ENCODE results near the gene PRR33. TPM values are rescaled to one million over a fixed set of nuclear protein-coding genes. Genes with fewer than 3 reads are reported as not detected.

The PRR33 gene
- total RNA-seq, 5 donors from 2014 or later (not counting 1 experiment from before 2014, with no cell fraction given): 0.10 to 0.12 TPM; not detected in 3

DNA sequence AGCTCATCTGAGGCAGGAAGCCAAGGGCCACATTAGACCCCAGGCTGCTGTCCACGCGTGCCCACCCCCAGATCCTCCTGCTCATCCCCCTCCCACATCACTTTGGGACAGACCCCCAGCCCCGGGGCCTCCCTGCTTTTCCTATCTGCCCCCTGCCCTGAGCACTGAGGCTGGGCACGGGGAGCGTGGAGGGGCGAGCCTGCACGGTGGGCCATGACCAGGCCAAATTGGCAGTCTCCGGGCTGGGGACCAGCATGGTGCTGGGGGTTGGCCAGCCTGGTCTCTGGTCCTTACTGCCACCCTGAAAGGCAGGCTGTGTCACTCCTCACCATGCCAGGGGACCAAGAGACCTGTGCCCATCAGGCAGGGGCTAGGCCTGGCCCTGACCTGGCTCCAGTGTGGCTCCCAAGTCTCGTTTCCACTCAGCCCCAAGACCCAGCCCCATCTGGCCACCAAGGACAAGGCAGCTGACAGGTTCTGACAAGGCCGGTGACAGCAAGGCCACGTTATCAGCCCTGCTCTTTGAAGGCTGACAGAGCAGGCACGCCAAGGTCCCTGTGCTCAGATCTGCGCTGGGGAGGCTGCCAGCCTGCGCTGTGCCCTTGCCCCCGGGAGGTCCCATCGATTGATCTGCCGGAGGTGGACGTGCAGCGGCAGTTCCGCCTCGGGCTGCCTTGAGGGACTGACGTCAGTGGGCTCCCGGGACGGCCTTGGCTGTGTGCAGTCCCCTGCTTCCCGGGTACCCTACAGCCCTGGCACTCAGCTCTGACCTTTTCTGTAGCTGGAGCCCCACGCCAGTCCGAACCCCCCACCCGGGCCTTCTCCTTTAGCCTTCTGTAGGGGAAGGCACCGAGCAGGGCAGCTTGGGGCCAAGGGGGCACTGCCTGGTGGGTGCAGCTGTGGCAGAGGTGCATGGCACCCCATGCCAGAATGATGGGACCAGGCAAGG is 49.3 kb downstream of the PRR33 start:
- no peak for DNase-seq
- POLR2A ChIA-PET: no interaction called here
- 93% methylated on average over 28 of the region's 29 CpGs for WGBS (ENCODE audit: insufficient coverage)

DNA sequence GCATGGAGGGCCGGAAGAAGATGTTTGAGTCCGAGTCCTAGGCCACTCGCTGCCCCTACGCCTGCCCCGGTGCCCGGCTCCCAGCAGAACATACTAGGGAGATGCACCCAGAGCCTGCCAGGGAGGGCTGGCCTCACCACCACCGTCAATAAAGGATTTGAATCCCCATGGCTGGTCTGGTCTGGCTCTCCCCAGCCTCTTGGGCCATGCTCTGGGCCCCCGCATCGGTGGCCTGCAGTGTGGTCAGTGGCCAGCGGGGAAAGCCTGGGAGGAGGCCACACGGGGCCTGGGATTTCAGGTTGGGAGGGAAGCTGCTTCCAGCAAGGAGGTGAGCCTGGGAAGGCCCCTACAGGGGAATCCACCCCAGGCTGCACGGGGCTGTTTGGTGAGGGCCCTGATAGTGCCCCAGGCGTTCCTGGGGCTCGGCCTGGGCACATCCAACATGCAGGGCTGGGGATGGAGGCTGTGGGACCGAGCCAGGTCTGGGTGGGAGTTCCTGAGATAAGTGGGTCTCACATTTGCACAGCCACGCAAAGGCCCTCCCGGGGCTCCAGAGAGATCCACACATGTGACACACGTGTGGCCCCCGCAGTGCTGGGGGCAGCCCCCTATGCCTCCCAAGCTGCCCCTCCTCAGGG is 50.1 kb downstream of the PRR33 start:
- Mint-ChIP-seq H3K36me3 (no peaks in the 10 kb centered on the region), H3K9me3 (no peaks in the 10 kb centered on the region), H3K4me3 (no peak overlapping the region), H3K4me1 (peaks cover 39 to 50% (median 45%) of the 10 kb centered on the region in 3 donors), H3K27ac (no peak overlapping the region), H3K27me3 (no peaks in the 10 kb centered on the region)
- CTCF ChIA-PET: no interaction called here
- 93% methylated on average over 18 of the region's 19 CpGs for WGBS (ENCODE audit: insufficient coverage)
- Histone ChIP-seq H3K9me3 (no peaks in the 10 kb centered on the region), H3K4me1 (ENCODE audit: control insufficient read depth in 1 of 2, extremely low read depth in 1 of 2, insufficient read depth in 2 of 2, low read length in 2 of 2) (peaks cover 35 to 71% of the 10 kb centered on the region in 2 experiments), H3K27me3 (replicated peaks in 1 of 2; ENCODE audit: control insufficient read depth in 2 of 2, extremely low read depth in 1 of 2, insufficient read depth in 2 of 2, low read length in 1 of 2) (no peaks in the 10 kb centered on the region), H3K27ac (ENCODE audit: low read length) (no peak overlapping the region), H3K36me3 (ENCODE audit: control insufficient read depth in 2 of 2, extremely low read depth in 1 of 2, insufficient read depth in 1 of 2, low read length in 1 of 2) (no peaks in the 10 kb centered on the region), H3K4me3 (ENCODE audit: control insufficient read depth in 1 of 2, extremely low read depth in 1 of 2, low read length in 1 of 2) (no peak overlapping the region)
- no peak for ATAC-seq (replicated peaks in 1 of 4)
- no peak for DNase-seq
- POLR2A ChIA-PET: no interaction called here

More for the DNA sequence above, 49.3 kb downstream of the PRR33 start:
- no peaks in the 10 kb centered on the region for H3K27me3 ChIP-seq (replicated peaks in 1 of 2; ENCODE audit: control insufficient read depth in 2 of 2, extremely low read depth in 1 of 2, insufficient read depth in 2 of 2, low read length in 1 of 2)
- no peak overlapping the region for H3K27ac ChIP-seq (ENCODE audit: low read length)
- Mint-ChIP-seq H3K27me3 (no peaks in the 10 kb centered on the region), H3K4me3 (peak overlapping the region in 2 of 3 donors; percentile 25 to 79), H3K27ac (no peak overlapping the region), H3K36me3 (no peaks in the 10 kb centered on the region), H3K9me3 (no peaks in the 10 kb centered on the region), H3K4me1 (peaks cover 46 to 54% (median 51%) of the 10 kb centered on the region in 3 donors)
- no peaks in the 10 kb centered on the region for H3K9me3 ChIP-seq
- no peaks in the 10 kb centered on the region for H3K36me3 ChIP-seq (ENCODE audit: control insufficient read depth in 2 of 2, extremely low read depth in 1 of 2, insufficient read depth in 1 of 2, low read length in 1 of 2)
- H3K4me3 ChIP-seq (ENCODE audit: control insufficient read depth in 1 of 2, extremely low read depth in 1 of 2, low read length in 1 of 2): no peak overlapping the region
- ATAC-seq (replicated peaks in 1 of 4): no peak
- CTCF ChIA-PET: no interaction called here
- H3K4me1 ChIP-seq (ENCODE audit: control insufficient read depth in 1 of 2, extremely low read depth in 1 of 2, insufficient read depth in 2 of 2, low read length in 2 of 2): peaks cover 39 to 77% of the 10 kb centered on the region in 2 experiments

DNA sequence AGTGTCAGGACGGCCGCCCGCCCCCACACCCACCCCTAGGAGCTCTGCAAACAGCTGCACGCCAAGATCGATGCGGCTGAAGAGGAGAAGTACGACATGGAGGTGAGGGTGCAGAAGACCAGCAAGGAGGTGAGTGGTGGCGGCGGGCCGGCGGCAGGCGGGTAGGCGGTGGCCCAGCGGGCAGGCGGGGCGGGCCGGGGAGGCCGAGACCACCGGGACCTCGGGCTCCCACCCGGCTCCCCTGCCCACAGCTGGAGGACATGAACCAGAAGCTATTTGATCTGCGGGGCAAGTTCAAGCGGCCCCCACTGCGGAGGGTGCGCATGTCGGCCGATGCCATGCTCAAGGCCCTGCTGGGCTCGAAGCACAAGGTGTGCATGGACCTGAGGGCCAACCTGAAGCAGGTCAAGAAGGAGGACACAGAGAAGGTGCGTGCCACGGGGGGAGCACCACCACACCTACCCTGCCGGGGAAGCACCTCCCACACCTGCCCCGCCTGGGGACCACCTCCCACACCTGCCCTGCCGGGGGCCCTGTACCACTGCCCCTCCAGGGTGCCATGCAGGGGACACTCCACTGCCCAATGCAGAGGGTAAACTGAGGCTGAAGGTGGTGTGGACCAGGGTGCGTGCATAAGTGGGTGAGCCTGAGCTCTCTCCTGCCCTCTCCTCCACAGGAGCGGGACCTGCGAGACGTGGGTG is 50.8 kb downstream of the PRR33 start:
- ATAC-seq (replicated peaks in 1 of 4): no peak
- POLR2A ChIA-PET: no interaction called here
- H3K9me3 ChIP-seq: no peaks in the 10 kb centered on the region
- Mint-ChIP-seq H3K27me3 (no peaks in the 10 kb centered on the region), H3K9me3 (no peaks in the 10 kb centered on the region), H3K4me3 (no peak overlapping the region), H3K36me3 (no peaks in the 10 kb centered on the region), H3K4me1 (peaks cover 34 to 44% (median 38%) of the 10 kb centered on the region in 3 donors), H3K27ac (peak overlapping the region in 1 of 2 donors; percentile 43)
- CTCF ChIA-PET: interaction anchor here in 1 of 2 donors (0.6 kb wide), 1 partner anchor 10 kb away, joined by 5 read pairs; no protein-coding TSS in a partner anchor
- H3K4me3 ChIP-seq (ENCODE audit: control insufficient read depth in 1 of 2, extremely low read depth in 1 of 2, low read length in 1 of 2): no peak overlapping the region
- DNase-seq: no peak
- no peaks in the 10 kb centered on the region for H3K36me3 ChIP-seq (ENCODE audit: control insufficient read depth in 2 of 2, extremely low read depth in 1 of 2, insufficient read depth in 1 of 2, low read length in 1 of 2)
- H3K27me3 ChIP-seq (replicated peaks in 1 of 2; ENCODE audit: control insufficient read depth in 2 of 2, extremely low read depth in 1 of 2, insufficient read depth in 2 of 2, low read length in 1 of 2): no peaks in the 10 kb centered on the region
- peaks cover 30 to 64% of the 10 kb centered on the region in 2 experiments for H3K4me1 ChIP-seq (ENCODE audit: control insufficient read depth in 1 of 2, extremely low read depth in 1 of 2, insufficient read depth in 2 of 2, low read length in 2 of 2)
- no peak overlapping the region for H3K27ac ChIP-seq (ENCODE audit: low read length)
- 92% methylated on average over 23 of the region's 37 CpGs for whole genome bisulfite sequencing (ENCODE audit: insufficient coverage)

GRCh38 chr11:1839924-1840779 is 51.5 kb downstream of the PRR33 start:
- POLR2A ChIA-PET: no interaction called here
- H3K27ac Mint-ChIP-seq: peak overlapping the region in 1 of 2 donors; percentile 22
- no peak overlapping the region for H3K4me3 Mint-ChIP-seq
- Histone ChIP-seq H3K4me1 (ENCODE audit: control insufficient read depth in 1 of 2, extremely low read depth in 1 of 2, insufficient read depth in 2 of 2, low read length in 2 of 2) (peaks cover 23 to 56% of the 10 kb centered on the region in 2 experiments), H3K27ac (ENCODE audit: low read length) (no peak overlapping the region), H3K36me3 (ENCODE audit: control insufficient read depth in 2 of 2, extremely low read depth in 1 of 2, insufficient read depth in 1 of 2, low read length in 1 of 2) (no peaks in the 10 kb centered on the region), H3K4me3 (ENCODE audit: control insufficient read depth in 1 of 2, extremely low read depth in 1 of 2, low read length in 1 of 2) (no peak overlapping the region), H3K27me3 (replicated peaks in 1 of 2; ENCODE audit: control insufficient read depth in 2 of 2, extremely low read depth in 1 of 2, insufficient read depth in 2 of 2, low read length in 1 of 2) (peaks cover 0 to 4% of the 10 kb centered on the region in 2 experiments), H3K9me3 (no peaks in the 10 kb centered on the region)
- no peaks in the 10 kb centered on the region for H3K36me3 Mint-ChIP-seq
- DNase-seq (peak in 9 of 35 experiments; percentile 16 to 65 (median 29)), ATAC-seq (replicated peaks in 1 of 4) (no peak)
- H3K27me3 Mint-ChIP-seq: no peaks in the 10 kb centered on the region
- WGBS (ENCODE audit: insufficient coverage): 77% methylated on average over 11 of the region's 26 CpGs
- no peaks in the 10 kb centered on the region for H3K9me3 Mint-ChIP-seq
- peaks cover 28 to 36% (median 30%) of the 10 kb centered on the region in 3 donors for H3K4me1 Mint-ChIP-seq
- CTCF ChIA-PET: interaction anchor here (0.6 to 1.0 kb wide), 2 partner anchors 10 to 311 kb away, joined by 5 read pairs; no protein-coding TSS in a partner anchor

DNA sequence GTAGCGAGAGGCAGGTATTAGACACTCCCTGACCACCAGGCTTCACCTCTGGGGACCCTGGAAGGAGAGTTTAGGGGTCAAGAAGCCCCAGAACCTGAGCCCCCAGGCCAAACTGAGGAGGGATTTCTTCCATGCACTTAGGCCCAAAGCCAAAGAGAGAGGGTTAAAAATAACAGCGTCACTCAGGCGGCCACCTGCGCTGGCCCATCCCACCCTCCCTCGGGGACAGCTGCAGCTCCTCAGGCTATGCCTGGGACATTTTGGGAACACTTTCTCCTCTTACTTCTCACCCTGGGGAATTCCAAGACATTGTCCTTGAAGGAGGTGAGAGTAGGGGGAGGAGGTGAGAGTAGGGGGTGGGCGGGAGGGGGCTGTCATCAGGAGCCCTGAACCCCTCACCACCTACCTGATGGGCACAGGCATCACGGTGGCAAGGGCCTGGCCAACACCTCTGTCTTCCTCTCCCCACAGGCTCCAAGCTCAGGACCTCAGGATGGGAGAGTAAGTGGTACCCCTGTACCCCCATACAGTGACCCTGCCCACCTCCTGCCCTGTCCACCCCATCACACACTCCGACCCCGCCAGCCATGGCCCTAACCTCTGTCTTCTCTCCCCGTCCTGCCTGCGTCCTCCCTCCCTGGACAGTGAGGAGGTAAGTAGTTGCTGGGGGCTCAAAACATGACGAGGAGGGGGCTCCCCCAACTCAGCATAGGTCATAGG is 52.3 kb downstream of the PRR33 start:
- POLR2A ChIA-PET: interaction anchor here (0.5 to 0.7 kb wide), 2 partner anchors 12 to 103 kb away, joined by 3 to 4 read pairs; no protein-coding TSS in a partner anchor
- no CpG with 5 or more reads among the region's 12 CpGs for WGBS (ENCODE audit: insufficient coverage)

More for the DNA sequence above, 52.3 kb downstream of the PRR33 start:
- Histone ChIP-seq H3K27me3 (replicated peaks in 1 of 2; ENCODE audit: control insufficient read depth in 2 of 2, extremely low read depth in 1 of 2, insufficient read depth in 2 of 2, low read length in 1 of 2) (peaks cover 0 to 12% of the 10 kb centered on the region in 2 experiments), H3K4me3 (ENCODE audit: control insufficient read depth in 1 of 2, extremely low read depth in 1 of 2, low read length in 1 of 2) (no peak overlapping the region), H3K36me3 (ENCODE audit: control insufficient read depth in 2 of 2, extremely low read depth in 1 of 2, insufficient read depth in 1 of 2, low read length in 1 of 2) (no peaks in the 10 kb centered on the region), H3K9me3 (no peaks in the 10 kb centered on the region), H3K4me1 (ENCODE audit: control insufficient read depth in 1 of 2, extremely low read depth in 1 of 2, insufficient read depth in 2 of 2, low read length in 2 of 2) (peaks cover 15 to 48% of the 10 kb centered on the region in 2 experiments), H3K27ac (ENCODE audit: low read length) (no peak overlapping the region)
- Mint-ChIP-seq H3K9me3 (no peaks in the 10 kb centered on the region), H3K4me1 (peaks cover 20 to 28% (median 22%) of the 10 kb centered on the region in 3 donors), H3K4me3 (no peak overlapping the region), H3K27ac (peak overlapping the region in 1 of 2 donors; percentile 22), H3K36me3 (no peaks in the 10 kb centered on the region), H3K27me3 (no peaks in the 10 kb centered on the region)
- DNase-seq: no peak
- CTCF ChIA-PET: interaction anchor here (0.6 to 1.2 kb wide), 3 partner anchors 52 to 312 kb away, joined by 3 to 5 read pairs (median 4); partner anchors contain the start of gene PRR33 (in 1 of the 2)
- ATAC-seq (replicated peaks in 1 of 4): no peak

Data from T-cell (primary cell).